Endothelial cell of umbilical vein (primary cell): ENCODE results near the gene COQ8A. TPM values are rescaled to one million over a fixed set of nuclear protein-coding genes. Genes with fewer than 3 reads are reported as not detected.

Experiments
- BruUV-seq: library from RNA; stranded (reverse); fragments of 400-500 nt; replicated peaks from 2 replicates; lab custom pipeline; 2021; lab: Mats Ljungman, UMichigan
- CTCF ChIA-PET: fragments of 300-600, 350-600 bp; sonication (Branson Sonifier 250); formaldehyde crosslinking; loops from one replicate; lab custom pipeline; 2021; ENCODE audit warnings: antibody characterized with exemption, inconsistent platforms; lab: Charles Lee
- POLR2A ChIA-PET: fragments of 300-600, 350-600 bp; sonication (Branson Sonifier 250); formaldehyde crosslinking; loops from one replicate; lab custom pipeline; 2021; ENCODE audit warnings: antibody characterized with exemption, inconsistent platforms; lab: Charles Lee
- DNase-seq: peaks from one replicate; pipeline ENCODE4 v3.0.0-alpha.2; 2011; ENCODE audit warnings: low read depth, low spot score
- FAIRE-seq: peaks from 2 replicates; lab custom pipeline; 2011; peaks lifted over from hg19 to GRCh38; lab: Jason Lieb, UNC
- H2AFZ ChIP-seq: 2 replicates; pipeline ENCODE4 v1.6.0; 2012; ENCODE audit warnings: low read depth, low read length, control low read depth, inconsistent platforms
- H3K27ac ChIP-seq: 2 replicates; pipeline ENCODE4 v1.5.1; 2011; ENCODE audit warnings: low read depth, mild to moderate bottlenecking, control low read depth, low read length, moderate library complexity; ENCODE audit not compliant: insufficient read depth
- H3K27me3 ChIP-seq, 2 experiments: 2 replicates each; pipeline versions ENCODE4 v1.6.0 to v1.6.1; 2011; ENCODE audit warnings: low read length in 2 of 2, mixed read lengths in 1 of 2; ENCODE audit not compliant: control insufficient read depth in 2 of 2, insufficient read depth in 2 of 2
- H3K36me3 ChIP-seq, 2 experiments: 2 replicates in 1 of 2; 3 replicates in 1 of 2; pipeline ENCODE4 v1.5.1; 2011; ENCODE audit warnings: low read length in 2 of 2, mild to moderate bottlenecking in 1 of 2, moderate library complexity in 1 of 2; ENCODE audit not compliant: control insufficient read depth in 2 of 2, insufficient read depth in 2 of 2; ENCODE audit errors: extremely low read depth in 1 of 2
- H3K4me1 ChIP-seq: 3 replicates; pipeline ENCODE4 v1.5.1; 2011; ENCODE audit warnings: mild to moderate bottlenecking, low read length; ENCODE audit not compliant: control insufficient read depth, insufficient read depth; ENCODE audit errors: extremely low read depth
- H3K4me2 ChIP-seq: 2 replicates; pipeline ENCODE4 v1.6.1; 2011; ENCODE audit warnings: low read length, control low read depth, mixed read lengths; ENCODE audit not compliant: insufficient read depth
- H3K4me3 ChIP-seq, 3 experiments: fragments of 200-600 bp in 1 of 3; sonication (generic), shearing (Covaris generic) in 1 of 3; replicated peaks in 1 of 3; 2 replicates each; pipeline ENCODE4 v1.5.1; 2011 to 2016; ENCODE audit warnings: control low read depth in 3 of 3, low read length in 3 of 3, mild to moderate bottlenecking in 2 of 3, inconsistent platforms in 1 of 3, low read depth in 1 of 3, moderate library complexity in 1 of 3; ENCODE audit not compliant: insufficient read depth in 1 of 3
- H3K79me2 ChIP-seq: 2 replicates; pipeline ENCODE4 v1.6.0; 2012; ENCODE audit warnings: low read length, inconsistent platforms; ENCODE audit not compliant: control insufficient read depth, insufficient read depth
- H3K9ac ChIP-seq: replicated peaks from 2 replicates; pipeline ENCODE3; 2011; ENCODE audit warnings: low read length, control low read depth; ENCODE audit not compliant: insufficient read depth; ENCODE audit errors: extremely low read depth
- H3K9me1 ChIP-seq: replicated peaks from 3 replicates; pipeline ENCODE4 v1.6.0; 2011; ENCODE audit warnings: mild to moderate bottlenecking, low read length; ENCODE audit not compliant: control insufficient read depth, insufficient read depth; ENCODE audit errors: extremely low read depth
- H3K9me3 ChIP-seq: replicated peaks from 2 replicates; pipeline ENCODE4 v1.5.1; 2012; ENCODE audit warnings: low read length, inconsistent platforms; ENCODE audit not compliant: control insufficient read depth, insufficient read depth
- H4K20me1 ChIP-seq: replicated peaks from 2 replicates; pipeline ENCODE3; 2011; ENCODE audit warnings: mild to moderate bottlenecking, low read length; ENCODE audit not compliant: control insufficient read depth, insufficient read depth; ENCODE audit errors: extremely low read depth
- CTCF ChIP-seq, 2 donors: IDR thresholded peaks; 1 replicate in 1 of 2; 2 replicates in 1 of 2; pipeline ENCODE4 v1.5.1; 2011; ENCODE audit warnings: low read length in 2 of 2, mild to moderate bottlenecking in 2 of 2, moderate library complexity in 2 of 2, control low read depth in 1 of 2, inconsistent platforms in 1 of 2, low read depth in 1 of 2; ENCODE audit not compliant: insufficient read depth in 1 of 2; ENCODE audit errors: extremely low read depth in 1 of 2
- EZH2 ChIP-seq: IDR thresholded peaks from 2 replicates; pipeline ENCODE4 v1.6.1; 2012; ENCODE audit warnings: borderline replicate concordance, low read depth, mild to moderate bottlenecking, moderate library complexity, low read length, inconsistent platforms; ENCODE audit not compliant: severe bottlenecking
- FOS ChIP-seq: IDR thresholded peaks from 2 replicates; pipeline ENCODE4 v1.6.1; 2011; ENCODE audit warnings: mild to moderate bottlenecking, low read length, moderate library complexity, borderline replicate concordance; ENCODE audit not compliant: insufficient read depth
- GATA2 ChIP-seq: IDR thresholded peaks from 2 replicates; pipeline ENCODE4 v1.7.0; 2011; ENCODE audit warnings: low read depth, mild to moderate bottlenecking, moderate library complexity, mixed read lengths, low read length; ENCODE audit not compliant: insufficient read length, insufficient read depth
- JUN ChIP-seq: IDR thresholded peaks from 2 replicates; pipeline ENCODE4 v1.6.1; 2011; ENCODE audit warnings: borderline replicate concordance, low read depth; ENCODE audit not compliant: insufficient read length, insufficient read depth
- MAX ChIP-seq: IDR thresholded peaks from 2 replicates; pipeline ENCODE4 v1.6.1; 2011; ENCODE audit not compliant: insufficient read depth, insufficient read length
- MYC ChIP-seq: IDR thresholded peaks from one replicate; pipeline ENCODE4 v1.6.1; 2011; ENCODE audit warnings: mild to moderate bottlenecking, low read depth, low read length
- POLR2A ChIP-seq: IDR thresholded peaks from 2 replicates; pipeline ENCODE4 v1.6.1; 2012; ENCODE audit warnings: low read depth, mild to moderate bottlenecking, control low read depth, low read length
- POLR2AphosphoS5 ChIP-seq: IDR thresholded peaks from 2 replicates; pipeline ENCODE4 v1.6.1; 2012; ENCODE audit warnings: low read depth, mild to moderate bottlenecking, control low read depth, low read length, moderate library complexity; ENCODE audit not compliant: insufficient read depth
- dilution Hi-C: fragments of 300-500 bp; cut with MboI; formaldehyde crosslinking; loops from one replicate; pipeline ENCODE4 v1.15.0; 2019; ENCODE audit warnings: low sequenced_read_pairs; ENCODE audit not compliant: extremely low pct_ligation_motif_present
- intact Hi-C: fragments of 100-400 bp; cut with micrococcal nuclease; formaldehyde crosslinking; loops from one replicate; pipeline ENCODE4 v1.10.0; 2022
- polyA plus RNA-seq, 4 experiments: library from polyadenylated mRNA; depleted of rRNA in 3 of 4; stranded (reverse) in 3 of 4; unstranded in 1 of 4; fragments of >200 nt; gene quantifications; 2 replicates each; pipeline versions ENCODE4 v1.2.1 to v1.2.3, GENCODE V29; 2011 to 2012; ENCODE audit warnings: missing spikeins in 1 of 4
- total RNA-seq: library from RNA; stranded (reverse); gene quantifications from 2 replicates; pipeline ENCODE4 v1.2.3, GENCODE V29; 2021

Gene COQ8A
- total and polyA plus RNA-seq, 2 donors (not counting 3 experiments of a cell fraction or from before 2014, with no cell fraction given) = 6.8 to 9.4 TPM

- Histone ChIP-seq H3K4me3 (no peak overlapping the region), H3K4me1 (no peaks in the 10 kb centered on the region), H3K9me1 (no peaks in the 10 kb centered on the region), H2AFZ (no peak overlapping the region), H3K9me3 (no peaks in the 10 kb centered on the region), H3K36me3 (no peaks in the 10 kb centered on the region), H3K4me2 (no peak overlapping the region), H3K27ac (no peak overlapping the region), H3K79me2 (no peaks in the 10 kb centered on the region), H3K9ac (no peak overlapping the region), H3K27me3 (no peaks in the 10 kb centered on the region), H4K20me1 (no peaks in the 10 kb centered on the region)
- ChIA-PET POLR2A (no interaction called here), CTCF (no interaction called here)
- no TSS peak for BruUV-seq
- TF ChIP-seq FOS (no peak), EZH2 (no peak), JUN (no peak), MAX (no peak), POLR2A (no peak), POLR2AphosphoS5 (no peak), CTCF (IDR thresholded peaks at IDR 0.05; ENCODE audit: extremely low read depth in 1 of 2, insufficient read depth in 1 of 2, low read depth in 1 of 2, low read length in 2 of 2) (no peak), GATA2 (no peak), MYC (no peak)
- intact Hi-C loops (no loop called here), dilution Hi-C loops (no loop called here)
- DNase-seq (no peak), FAIRE-seq (no peak)
Measured at GRCh38 chr1:226976276-226976977, 36.3 kb downstream of the COQ8A start.
